SK-N-SH (cell line): ENCODE measurements around the gene FCRL2. TPM values are rescaled to one million over a fixed set of nuclear protein-coding genes. Genes with fewer than 3 reads are reported as not detected.

Experiments used
- CTCF ChIA-PET: fragments of 300-600, 350-600 bp; formaldehyde crosslinking; extraction: SDS; loops from one replicate; lab custom pipeline; 2021; lab: Yijun Ruan, JAX
- POLR2A ChIA-PET: fragments of 350-600 bp; sonication (Branson Sonifier 250); formaldehyde crosslinking; extraction: SDS; loops from one replicate; lab custom pipeline; 2020; ENCODE audit warnings: antibody characterized with exemption, inconsistent platforms; lab: Yijun Ruan, JAX
- DNase-seq: peaks from one replicate; pipeline ENCODE4 v3.0.0; 2012
- H2AFZ ChIP-seq: fragments of 200-600 bp; sonication (generic); 2 replicates; pipeline ENCODE4 v1.8.1; 2016; ENCODE audit warnings: antibody characterized with exemption, mild to moderate bottlenecking, low read depth
- H3F3A ChIP-seq: fragments of 200-600 bp; sonication (generic); replicated peaks from 2 replicates; pipeline ENCODE3; 2016; ENCODE audit warnings: antibody characterized with exemption, mild to moderate bottlenecking; ENCODE audit not compliant: insufficient read depth
- H3K27ac ChIP-seq, 2 experiments: fragments of 200-500 bp in 1 of 2; fragments of 200-600 bp in 1 of 2; sonication (Bioruptor generic) in 1 of 2; sonication (generic), shearing (Covaris generic) in 1 of 2; 2 replicates each; pipeline versions ENCODE4 v1.5.1 to v1.6.1; 2014 to 2016; ENCODE audit warnings: low read depth in 2 of 2, inconsistent platforms in 1 of 2, low read length in 1 of 2, mild to moderate bottlenecking in 1 of 2, mixed read lengths in 1 of 2
- H3K27me3 ChIP-seq: fragments of 200-600 bp; sonication (generic), shearing (Covaris generic); 2 replicates; pipeline ENCODE4 v1.6.1; 2016; ENCODE audit warnings: mixed run types; ENCODE audit not compliant: insufficient read depth
- H3K36me3 ChIP-seq, 2 experiments: fragments of 200-500 bp in 1 of 2; fragments of 200-600 bp in 1 of 2; sonication (Bioruptor generic) in 1 of 2; sonication (generic) in 1 of 2; replicated peaks in 1 of 2; 2 replicates each; pipeline versions ENCODE3 to v1.5.1; 2014 to 2016; ENCODE audit warnings: low read length in 1 of 2, mild to moderate bottlenecking in 1 of 2; ENCODE audit not compliant: insufficient read depth in 2 of 2, control insufficient read depth in 1 of 2
- H3K4me1 ChIP-seq, 2 experiments: fragments of 200-500 bp in 1 of 2; fragments of 200-600 bp in 1 of 2; sonication (Bioruptor generic) in 1 of 2; sonication (generic), shearing (Covaris generic) in 1 of 2; 2 replicates each; pipeline versions ENCODE4 v1.5.1 to v1.6.1; 2014 to 2016; ENCODE audit warnings: low read depth in 1 of 2, low read length in 1 of 2, mixed run types in 1 of 2; ENCODE audit not compliant: insufficient read depth in 2 of 2, control insufficient read depth in 1 of 2
- H3K4me2 ChIP-seq: fragments of 200-600 bp; sonication (generic), shearing (Covaris generic); 2 replicates; pipeline ENCODE4 v1.6.1; 2017; ENCODE audit warnings: mixed run types
- H3K4me3 ChIP-seq, 2 experiments: fragments of 200-500 bp in 1 of 2; fragments of 200-600 bp in 1 of 2; sonication (Bioruptor generic) in 1 of 2; sonication (generic), shearing (Covaris generic) in 1 of 2; 2 replicates each; pipeline versions ENCODE4 v1.5.1 to v1.8.1; 2014 to 2016; ENCODE audit warnings: low read depth in 2 of 2, inconsistent platforms in 1 of 2, low read length in 1 of 2, mild to moderate bottlenecking in 1 of 2, mixed read lengths in 1 of 2, moderate library complexity in 1 of 2
- H3K79me2 ChIP-seq: fragments of 200-600 bp; sonication (generic); 2 replicates; pipeline ENCODE4 v1.8.1; 2017; ENCODE audit warnings: mild to moderate bottlenecking; ENCODE audit not compliant: insufficient read depth
- H3K9ac ChIP-seq: fragments of 200-600 bp; sonication (generic); 2 replicates; pipeline ENCODE4 v1.6.1; 2017; ENCODE audit warnings: mixed run types
- H3K9me2 ChIP-seq: fragments of 200-600 bp; sonication (generic); 2 replicates; pipeline ENCODE4 v1.6.1; 2017; ENCODE audit warnings: mixed run types
- H3K9me3 ChIP-seq: fragments of 200-600 bp; sonication (generic); 2 replicates; pipeline ENCODE4 v1.6.1; 2017; ENCODE audit warnings: mixed run types, mild to moderate bottlenecking, moderate library complexity
- H4K20me1 ChIP-seq: fragments of 200-600 bp; sonication (generic); 2 replicates; pipeline ENCODE4 v1.6.1; 2017; ENCODE audit warnings: mild to moderate bottlenecking, mixed run types; ENCODE audit not compliant: insufficient read depth
- CTCF ChIP-seq: fragments of 200-600 bp; sonication (generic); IDR thresholded peaks from 2 replicates; pipeline ENCODE4 v1.6.1; 2017; ENCODE audit warnings: antibody characterized with exemption, mild to moderate bottlenecking, moderate library complexity
- ELF1 ChIP-seq: IDR thresholded peaks from 2 replicates; pipeline ENCODE4 v1.4.0; 2012
- EP300 ChIP-seq, 2 experiments: IDR thresholded peaks; 2 replicates each; pipeline versions ENCODE4 v1.4.0 to v1.6.1; 2012; ENCODE audit warnings: borderline replicate concordance in 1 of 2, low read depth in 1 of 2, low read length in 1 of 2
- FOSL2 ChIP-seq: IDR thresholded peaks from 2 replicates; pipeline ENCODE4 v1.4.0; 2012; ENCODE audit warnings: low read depth, mild to moderate bottlenecking, moderate library complexity, borderline replicate concordance
- FOXJ3 ChIP-seq: sonication (generic); formaldehyde crosslinking; IDR thresholded peaks from 2 replicates; pipeline ENCODE4 v1.5.1; 2020; ENCODE audit warnings: mild to moderate bottlenecking, missing genetic modification reagents
- GABPA ChIP-seq: IDR thresholded peaks from 2 replicates; pipeline ENCODE4 v1.4.0; 2012; ENCODE audit warnings: low read depth, mild to moderate bottlenecking
- MAX ChIP-seq: IDR thresholded peaks from 2 replicates; pipeline ENCODE4 v1.4.0; 2012; ENCODE audit warnings: low read depth
- MXI1 ChIP-seq: IDR thresholded peaks from 2 replicates; pipeline ENCODE4 v1.6.1; 2012; ENCODE audit warnings: mild to moderate bottlenecking, low read depth, low read length, improper control_type of control experiment
- NFIC ChIP-seq: IDR thresholded peaks from 2 replicates; pipeline ENCODE4 v1.4.0; 2012; ENCODE audit warnings: borderline replicate concordance
- NRF1 ChIP-seq: IDR thresholded peaks from 2 replicates; pipeline ENCODE4 v1.6.1; 2012; ENCODE audit warnings: low read depth, mild to moderate bottlenecking, low read length
- POLR2AphosphoS5 ChIP-seq: IDR thresholded peaks from 2 replicates; pipeline ENCODE4 v1.6.1; 2012; ENCODE audit warnings: low read depth, low read length
- RAD21 ChIP-seq: IDR thresholded peaks from 2 replicates; pipeline ENCODE4 v1.6.1; 2012; ENCODE audit warnings: mild to moderate bottlenecking, low read length
- REST ChIP-seq: IDR thresholded peaks from 2 replicates; pipeline ENCODE4 v1.6.1; 2012; ENCODE audit warnings: mild to moderate bottlenecking, low read depth, low read length, moderate library complexity
- RXRA ChIP-seq: IDR thresholded peaks from 2 replicates; pipeline ENCODE4 v1.4.0; 2012; ENCODE audit warnings: low read depth, mild to moderate bottlenecking, borderline replicate concordance
- TEAD4 ChIP-seq: IDR thresholded peaks from 2 replicates; pipeline ENCODE4 v1.4.0; 2012; ENCODE audit warnings: mild to moderate bottlenecking, borderline replicate concordance; ENCODE audit not compliant: insufficient read depth
- USF1 ChIP-seq: IDR thresholded peaks from 2 replicates; pipeline ENCODE4 v1.4.0; 2012; ENCODE audit warnings: low read depth, borderline replicate concordance
- USF2 ChIP-seq: fragments of 150-350 bp; IDR thresholded peaks from 2 replicates; pipeline ENCODE4 v1.6.1; 2017; ENCODE audit warnings: antibody characterized with exemption, low read length, low read depth, borderline replicate concordance
- YY1 ChIP-seq: IDR thresholded peaks from 2 replicates; pipeline ENCODE4 v1.4.0; 2012; ENCODE audit warnings: low read depth, mild to moderate bottlenecking
- ZBTB33 ChIP-seq: IDR thresholded peaks from 2 replicates; pipeline ENCODE4 v1.4.0; 2012; ENCODE audit warnings: low read depth, borderline replicate concordance
- WGBS: methylation state at CpG from one replicate; pipeline ENCODE4 v1.1.6; 2017; ENCODE audit warnings: low lambda C conversion rate; 5-methylcytosine and 5-hydroxymethylcytosine counted together
- polyA plus RNA-seq, 3 experiments: library from polyadenylated mRNA; depleted of rRNA; stranded (reverse); fragments of >200 nt; gene quantifications; 2 replicates each; pipeline ENCODE4 v1.2.3, GENCODE V29; 2012

The FCRL2 gene
- polyA plus RNA-seq, 1 of the 3 experiments (the other 2 are of a cell fraction) = not detected

- 2% methylated on average over 2 of the region's 2 CpGs for WGBS
- CTCF ChIA-PET = no interaction called here
- POLR2A ChIA-PET = no interaction called here
Measured at GRCh38 chr1:157781048-157781447, 4.1 kb upstream of the FCRL2 start.

More at GRCh38 chr1:157781048-157781447, 4.1 kb upstream of the FCRL2 start:
- H3K79me2 ChIP-seq = no peaks in the 10 kb centered on the region
- H3K4me1 ChIP-seq = no peaks in the 10 kb centered on the region
- no peak overlapping the region for H3K4me3 ChIP-seq
- no peaks in the 10 kb centered on the region for H3K36me3 ChIP-seq
- no peak for DNase-seq
- no peaks in the 10 kb centered on the region for H3K27me3 ChIP-seq
- H3K9me2 ChIP-seq = no peaks in the 10 kb centered on the region
- no peaks in the 10 kb centered on the region for H3F3A ChIP-seq
- TF ChIP-seq ELF1 = no peak
- no peak for TF ChIP-seq MAX
- TF ChIP-seq YY1 = no peak
- TF ChIP-seq NRF1 = no peak
- no peak for TF ChIP-seq MXI1
- TF ChIP-seq EP300 (IDR thresholded peaks at IDR 0.05; ENCODE audit: borderline replicate concordance in 1 of 2, low read depth in 1 of 2, low read length in 1 of 2) = no peak
- TF ChIP-seq RAD21 = no peak
- no peak for TF ChIP-seq USF2
- TF ChIP-seq USF1 = no peak
- no peak for TF ChIP-seq CTCF
- TF ChIP-seq NFIC = no peak
- no peak for TF ChIP-seq POLR2AphosphoS5
- no peak for TF ChIP-seq FOXJ3 (CRISPR knock-in tag)
- TF ChIP-seq REST = no peak
- TF ChIP-seq TEAD4 = no peak
- TF ChIP-seq RXRA = no peak
- no peak for TF ChIP-seq GABPA
- TF ChIP-seq FOSL2 = no peak
- no peak for TF ChIP-seq ZBTB33
- H4K20me1 ChIP-seq = no peaks in the 10 kb centered on the region
- no peak overlapping the region for H2AFZ ChIP-seq
- no peaks in the 10 kb centered on the region for H3K9me3 ChIP-seq
- no peak overlapping the region for H3K4me2 ChIP-seq
- no peak overlapping the region for H3K27ac ChIP-seq
- H3K9ac ChIP-seq = no peak overlapping the region
